Renal cortex interstitium (tissue), 15 donors: ENCODE measurements around the gene XPO1. TPM values are rescaled to one million over a fixed set of nuclear protein-coding genes. Genes with fewer than 3 reads are reported as not detected.
A peak's percentile ranks its signal among the peaks of the same experiment; 100 is the strongest.
"Not testable (repeated sequence)": the region's sequence is repeated elsewhere in the genome, so short reads cannot be mapped to it uniquely, and the experiment has no call there.

Source experiments
- DNase-seq, 11 donors: peaks; one replicate each; pipeline ENCODE4 v3.0.0-alpha.2; 2013; ENCODE audit warnings: low read depth in 9 of 11, low spot score in 4 of 11; ENCODE audit errors: extremely low read depth in 1 of 11
- long read RNA-seq, 16 experiments: transcript quantifications; one replicate each; lab custom pipeline, GENCODE V29; 2026
- polyA plus RNA-seq, 3 donors: library from polyadenylated mRNA; unstranded; fragments of 120-200 nt; gene quantifications; one replicate each; pipeline ENCODE4 v1.2.1, GENCODE V29; 2013; ENCODE audit not compliant: insufficient read length in 3 of 3

XPO1 gene
- 100 to 1,000 TPM; 237 to 304 (median 271) TPM for polyA plus RNA-seq
- long read RNA-seq, donor 1, full-length matches to known transcripts, result 4 of 17 reads
- long read RNA-seq, donor 1, partial matches to known transcripts, result 13 of 17 reads
- long read RNA-seq, donor 1, other reads (novel, unspliced or antisense), result 0 of 17 reads
- long read RNA-seq, donor 2, full-length matches to known transcripts, result 12 of 54 reads
- long read RNA-seq, donor 2, partial matches to known transcripts, result 42 of 54 reads
- long read RNA-seq, donor 2, other reads (novel, unspliced or antisense), result 0 of 54 reads
- long read RNA-seq, donor 3, full-length matches to known transcripts, result 15 of 28 reads
- long read RNA-seq, donor 3, partial matches to known transcripts, result 13 of 28 reads
- long read RNA-seq, donor 3, other reads (novel, unspliced or antisense), result 0 of 28 reads
- long read RNA-seq, donor 4, full-length matches to known transcripts, result 9 of 9 reads
- long read RNA-seq, donor 4, partial matches to known transcripts, result 0 of 9 reads
- long read RNA-seq, donor 4, other reads (novel, unspliced or antisense), result 0 of 9 reads
- long read RNA-seq, donor 5, result 0 reads
- long read RNA-seq, donor 6, full-length matches to known transcripts, result 15 of 57 reads
- long read RNA-seq, donor 6, partial matches to known transcripts, result 42 of 57 reads
- long read RNA-seq, donor 6, other reads (novel, unspliced or antisense), result 0 of 57 reads
- long read RNA-seq, donor 7, full-length matches to known transcripts, result 17 of 41 reads
- long read RNA-seq, donor 7, partial matches to known transcripts, result 24 of 41 reads
- long read RNA-seq, donor 7, other reads (novel, unspliced or antisense), result 0 of 41 reads
- long read RNA-seq, donor 8, full-length matches to known transcripts, result 16 of 60 reads
- long read RNA-seq, donor 8, partial matches to known transcripts, result 44 of 60 reads
- long read RNA-seq, donor 8, other reads (novel, unspliced or antisense), result 0 of 60 reads
- long read RNA-seq, donor 9, full-length matches to known transcripts, result 12 of 34 reads
- long read RNA-seq, donor 9, partial matches to known transcripts, result 22 of 34 reads
- long read RNA-seq, donor 9, other reads (novel, unspliced or antisense), result 0 of 34 reads
- long read RNA-seq, donor 10, full-length matches to known transcripts, result 9 of 14 reads
- long read RNA-seq, donor 10, partial matches to known transcripts, result 5 of 14 reads
- long read RNA-seq, donor 10, other reads (novel, unspliced or antisense), result 0 of 14 reads
- long read RNA-seq, donor 11, full-length matches to known transcripts, result 12 of 24 reads
- long read RNA-seq, donor 11, partial matches to known transcripts, result 12 of 24 reads
- long read RNA-seq, donor 11, other reads (novel, unspliced or antisense), result 0 of 24 reads
- long read RNA-seq, donor 12, full-length matches to known transcripts, result 4 of 20 reads
- long read RNA-seq, donor 12, partial matches to known transcripts, result 16 of 20 reads
- long read RNA-seq, donor 12, other reads (novel, unspliced or antisense), result 0 of 20 reads
- long read RNA-seq, donor 13, full-length matches to known transcripts, result 11 of 47 reads
- long read RNA-seq, donor 13, partial matches to known transcripts, result 36 of 47 reads
- long read RNA-seq, donor 13, other reads (novel, unspliced or antisense), result 0 of 47 reads
- long read RNA-seq, donor 14, full-length matches to known transcripts, result 10 of 15 reads
- long read RNA-seq, donor 14, partial matches to known transcripts, result 5 of 15 reads
- long read RNA-seq, donor 14, other reads (novel, unspliced or antisense), result 0 of 15 reads
- long read RNA-seq, donor 15, full-length matches to known transcripts, result 6 of 16 reads
- long read RNA-seq, donor 15, partial matches to known transcripts, result 10 of 16 reads
- long read RNA-seq, donor 15, other reads (novel, unspliced or antisense), result 0 of 16 reads
- long read RNA-seq, donor 16, full-length matches to known transcripts, result 25 of 144 reads
- long read RNA-seq, donor 16, partial matches to known transcripts, result 119 of 144 reads
- long read RNA-seq, donor 16, other reads (novel, unspliced or antisense), result 0 of 144 reads

DNA sequence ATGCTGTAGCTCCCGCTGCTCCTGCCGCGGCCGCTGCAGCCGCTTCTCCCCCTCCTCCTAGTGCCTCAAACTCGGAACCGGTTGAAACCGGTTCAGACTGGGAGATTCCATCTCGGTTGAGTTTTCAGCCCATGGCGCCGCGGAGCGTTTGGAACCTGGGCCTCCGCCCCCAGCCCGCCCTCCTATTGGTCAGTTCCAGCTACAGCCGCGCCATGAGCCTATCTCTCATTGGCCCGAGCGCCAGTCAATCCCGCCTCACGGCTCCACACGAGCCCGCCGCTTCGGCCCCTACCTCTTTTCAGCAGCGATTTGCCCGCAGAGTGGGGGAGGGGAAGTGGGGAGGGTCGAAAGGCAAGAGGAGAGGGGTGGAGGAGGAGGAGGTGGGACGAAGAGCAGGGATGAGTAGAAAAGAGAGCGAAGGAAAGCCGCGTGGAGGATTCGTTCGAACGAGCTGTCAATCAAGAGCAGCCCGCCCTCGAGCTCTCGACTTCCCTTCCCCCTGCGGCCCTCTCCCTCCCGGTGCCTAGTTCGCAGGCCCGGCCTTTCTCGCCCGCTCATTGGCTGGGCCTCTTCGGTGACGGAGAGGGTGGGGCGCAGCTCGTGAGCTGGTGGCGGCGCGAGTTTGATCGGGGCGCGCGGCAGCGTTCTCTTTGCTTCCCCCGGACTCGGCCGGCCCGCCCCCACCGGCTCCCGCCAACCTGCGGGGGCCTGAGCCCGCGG lies at the start of gene XPO1:
Gene XPO1 (minus strand): TSS at position 157 of the 720 bp plus-strand sequence. CDS start 4,459 bp downstream, outside the sequence.
- peak; percentile 99 to 100 (median 100) for DNase-seq

DNA sequence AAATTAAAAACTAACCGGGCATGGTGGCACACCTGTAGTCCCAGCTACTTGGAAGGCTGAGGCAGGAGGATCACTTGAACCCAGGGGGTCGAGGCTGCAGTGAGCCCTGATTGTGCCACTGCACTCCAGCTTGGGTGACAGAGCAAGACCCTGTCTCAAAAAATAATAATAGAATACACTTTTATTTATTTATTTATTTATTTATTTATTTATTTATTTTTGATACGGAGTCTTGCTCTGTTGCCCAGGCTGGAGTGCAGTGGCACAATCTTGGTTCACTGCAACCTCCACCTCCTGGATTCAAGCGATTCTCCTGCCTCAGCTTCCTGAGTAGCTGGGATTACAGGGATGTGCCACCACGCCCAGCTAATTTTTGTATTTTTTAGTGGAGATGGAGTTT lies 48.8 kb upstream of the XPO1 start:
- not testable (repeated sequence) for DNase-seq

- peak in 1 of 11 donors; percentile 1 for DNase-seq
These were observed 47.2 kb upstream of the XPO1 start for GRCh38 chr2:61585383-61585782.

GRCh38 chr2:61584368-61584767 lies 46.2 kb upstream of the XPO1 start:
- DNase-seq, result not testable (repeated sequence)

- DNase-seq, result no peak
These were observed 44.0 kb upstream of the XPO1 start for GRCh38 chr2:61582165-61582564.

DNA sequence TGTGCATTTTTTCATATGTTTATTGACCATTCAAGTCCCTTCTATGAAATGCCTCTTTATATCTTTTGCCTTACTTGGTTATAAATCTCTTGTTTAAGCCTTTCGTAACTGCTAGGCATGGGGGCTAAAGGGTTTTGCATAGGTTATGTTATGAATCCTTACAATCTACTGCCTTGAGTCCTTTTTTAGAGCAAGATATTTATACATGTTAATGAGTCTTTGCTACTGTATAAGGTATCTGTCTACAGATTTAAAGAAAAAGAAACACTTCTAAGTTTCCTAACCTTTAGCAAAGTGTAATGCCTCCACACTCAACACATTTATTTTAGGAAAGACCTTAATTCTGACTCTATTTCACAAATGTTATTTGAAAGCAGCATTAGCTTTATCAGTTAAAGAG lies 43.6 kb upstream of the XPO1 start:
- no peak for DNase-seq

- DNase-seq, result no peak
These were observed 37.3 kb upstream of the XPO1 start for GRCh38 chr2:61575447-61575859.

DNA sequence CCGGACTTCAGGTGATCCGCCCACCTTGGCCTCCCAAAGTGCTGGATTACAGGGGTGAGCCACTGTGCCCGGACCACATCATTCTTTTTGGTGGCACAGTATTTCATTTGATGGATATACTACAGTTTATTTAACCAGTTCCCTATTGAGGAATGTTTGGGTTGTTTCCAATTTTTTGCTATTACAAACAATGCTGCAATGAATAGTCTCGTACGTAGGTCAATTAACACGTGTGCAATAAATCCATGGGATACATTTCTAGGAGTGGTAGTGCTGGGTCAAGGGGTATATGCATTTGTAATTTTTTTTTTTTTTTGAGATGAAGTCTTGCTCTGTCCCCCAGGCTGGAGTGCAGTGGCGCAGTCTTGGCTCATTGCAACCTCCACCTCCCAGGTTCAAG lies 28.4 kb upstream of the XPO1 start:
- no peak for DNase-seq

GRCh38 chr2:61562615-61563014 lies 24.5 kb upstream of the XPO1 start:
- DNase-seq, result no peak

GRCh38 chr2:61558160-61558559 lies 20.0 kb upstream of the XPO1 start:
- no peak for DNase-seq

- DNase-seq, result no peak
These were observed 19.2 kb upstream of the XPO1 start for GRCh38 chr2:61557381-61557780.

DNA sequence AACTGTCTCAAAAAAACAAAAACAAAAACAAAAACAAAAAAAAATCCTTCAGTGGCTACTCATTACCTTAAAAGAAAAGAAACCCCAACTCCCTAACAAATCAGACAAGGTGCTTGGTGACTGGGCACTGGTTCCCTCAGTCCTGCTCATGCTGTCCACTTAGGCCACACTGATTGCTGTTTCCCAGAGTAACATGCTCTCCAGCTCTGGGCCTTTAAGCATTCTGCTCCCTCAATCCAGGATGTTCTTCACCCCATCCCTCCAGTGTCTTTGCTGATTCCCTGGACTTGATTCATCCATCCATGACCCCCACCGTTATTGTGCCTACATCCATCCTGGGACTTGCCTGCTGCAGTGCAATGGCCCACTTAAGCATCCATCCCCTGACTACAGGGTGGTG lies 16.4 kb upstream of the XPO1 start:
- DNase-seq, result no peak

- no peak for DNase-seq
These were observed 12.4 kb upstream of the XPO1 start for GRCh38 chr2:61550375-61551209.

DNA sequence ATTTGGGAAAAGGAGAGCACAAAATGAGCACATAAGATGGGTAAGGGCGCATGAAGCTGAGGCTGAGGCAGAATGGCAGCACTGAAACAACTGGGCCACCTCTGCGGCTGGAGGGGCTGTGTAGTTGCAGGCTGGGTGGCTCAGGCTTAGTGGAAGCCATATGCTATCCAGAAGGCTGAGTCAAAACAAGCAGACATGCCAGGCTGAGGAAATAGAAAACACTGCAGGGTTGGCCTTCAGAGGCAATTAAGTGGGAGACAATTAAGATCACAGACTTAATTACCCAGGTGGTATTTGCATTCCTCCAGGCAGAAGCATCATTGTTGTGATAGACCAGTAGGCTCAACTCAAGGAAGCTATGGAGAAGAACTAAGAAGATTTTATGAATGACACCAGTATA lies 11.4 kb upstream of the XPO1 start:
- no peak for DNase-seq

DNA sequence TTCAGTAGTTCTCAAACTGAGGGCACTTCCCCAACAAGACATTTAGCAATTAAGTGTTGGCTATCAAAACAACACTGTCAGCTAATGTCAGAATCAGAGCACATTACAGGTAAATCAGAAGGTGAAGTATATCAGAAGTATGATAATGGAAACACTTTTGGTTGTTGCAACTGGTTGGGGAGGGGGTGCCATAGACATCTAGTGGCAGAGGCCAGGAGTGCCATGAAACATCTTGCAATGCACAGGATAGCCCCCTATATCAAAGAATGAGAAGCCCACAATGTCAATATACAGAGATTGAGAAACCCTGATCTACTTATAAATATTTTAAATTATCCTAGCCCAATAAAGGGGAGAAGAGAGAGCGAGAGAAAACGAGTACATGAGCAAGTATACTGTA lies 4.9 kb upstream of the XPO1 start:
- no peak for DNase-seq

- not testable (repeated sequence) for DNase-seq
These were observed 2.0 kb upstream of the XPO1 start for GRCh38 chr2:61540167-61540566.
